ENCODE results near the gene TAGLN2.

DNA sequence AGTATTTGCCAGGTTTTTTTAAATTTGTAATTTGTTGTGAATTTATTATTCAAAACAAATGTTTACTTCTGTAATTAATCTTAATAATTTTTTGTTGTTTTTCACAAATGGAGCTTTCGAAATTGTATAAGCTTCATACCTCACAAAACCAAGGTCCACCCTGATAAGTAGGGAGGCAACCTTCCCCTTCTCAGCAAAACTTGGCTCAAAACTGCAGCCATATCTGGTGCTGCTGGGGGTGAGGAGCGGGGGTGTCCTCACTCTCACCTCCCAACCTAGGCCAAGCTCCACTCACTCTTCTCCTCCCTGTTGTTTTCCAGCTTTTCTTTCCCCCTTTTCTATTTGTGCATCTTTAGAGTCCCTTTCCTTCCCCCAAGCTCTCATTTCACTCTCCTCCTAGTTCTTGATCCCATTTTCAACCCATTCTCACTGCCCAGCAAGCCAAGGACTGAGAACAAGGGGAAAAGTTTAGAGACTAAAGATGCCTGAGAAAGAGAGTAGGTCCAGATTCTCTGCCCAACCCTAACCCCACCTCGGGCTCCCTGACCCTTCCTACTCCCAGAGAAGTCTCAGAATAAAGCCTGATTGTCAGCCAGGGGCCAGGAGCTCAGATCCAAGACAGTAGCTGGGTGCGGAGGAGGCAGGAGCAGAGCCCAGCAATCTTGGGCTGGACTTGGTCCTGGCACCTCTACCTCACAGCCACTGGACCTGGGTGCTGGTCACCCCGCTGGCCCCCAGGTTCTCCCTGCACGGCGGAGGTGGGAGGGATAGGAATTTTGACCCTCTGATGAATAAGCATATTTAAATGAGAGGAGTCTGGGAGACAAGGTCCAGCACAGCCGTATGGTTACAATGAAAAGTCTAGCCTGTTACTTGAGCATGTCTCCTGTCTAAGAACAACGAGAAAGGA lies 17.0 kb downstream of the TAGLN2 start:
- TF ChIP-seq POLR2A (IDR thresholded peaks at IDR 0.05): no peak
- TF ChIP-seq, protein P1, sequence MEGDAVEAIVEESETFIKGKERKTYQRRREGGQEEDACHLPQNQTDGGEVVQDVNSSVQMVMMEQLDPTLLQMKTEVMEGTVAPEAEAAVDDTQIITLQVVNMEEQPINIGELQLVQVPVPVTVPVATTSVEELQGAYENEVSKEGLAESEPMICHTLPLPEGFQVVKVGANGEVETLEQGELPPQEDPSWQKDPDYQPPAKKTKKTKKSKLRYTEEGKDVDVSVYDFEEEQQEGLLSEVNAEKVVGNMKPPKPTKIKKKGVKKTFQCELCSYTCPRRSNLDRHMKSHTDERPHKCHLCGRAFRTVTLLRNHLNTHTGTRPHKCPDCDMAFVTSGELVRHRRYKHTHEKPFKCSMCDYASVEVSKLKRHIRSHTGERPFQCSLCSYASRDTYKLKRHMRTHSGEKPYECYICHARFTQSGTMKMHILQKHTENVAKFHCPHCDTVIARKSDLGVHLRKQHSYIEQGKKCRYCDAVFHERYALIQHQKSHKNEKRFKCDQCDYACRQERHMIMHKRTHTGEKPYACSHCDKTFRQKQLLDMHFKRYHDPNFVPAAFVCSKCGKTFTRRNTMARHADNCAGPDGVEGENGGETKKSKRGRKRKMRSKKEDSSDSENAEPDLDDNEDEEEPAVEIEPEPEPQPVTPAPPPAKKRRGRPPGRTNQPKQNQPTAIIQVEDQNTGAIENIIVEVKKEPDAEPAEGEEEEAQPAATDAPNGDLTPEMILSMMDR (IDR thresholded peaks at IDR 0.05): no peak
